Measurements from ENCODE around the gene HDC. TPM values are rescaled to one million over a fixed set of nuclear protein-coding genes. Genes with fewer than 3 reads are reported as not detected.

The HDC gene
- total RNA-seq, 2 donors from 2014 or later, result 0.31 TPM; not detected in 1

DNA sequence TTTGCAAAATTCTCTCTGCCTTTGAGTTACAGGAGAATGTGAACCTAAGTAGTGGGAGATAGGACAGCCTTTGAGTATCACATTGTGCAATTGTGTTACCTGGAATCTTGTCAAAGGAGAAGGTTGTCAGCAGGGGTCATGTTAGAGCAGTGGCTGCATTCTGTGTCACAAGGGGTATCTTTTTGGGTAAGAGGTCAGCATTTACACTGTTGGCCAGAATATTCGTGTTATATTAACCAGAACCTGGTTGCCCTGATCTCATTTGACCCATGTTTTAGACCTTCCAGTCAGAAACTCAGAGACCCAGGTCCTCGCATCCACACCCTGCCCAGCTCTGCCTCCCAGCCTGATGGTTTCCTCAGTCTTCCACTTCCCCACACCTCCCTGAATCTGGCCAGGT is 27.3 kb downstream of the HDC start:
- Histone ChIP-seq H3K4me3 (ENCODE audit: low read length) (no peak overlapping the region), H3K27ac (ENCODE audit: low read depth, low read length) (no peak overlapping the region), H3K36me3 (ENCODE audit: control insufficient read depth, insufficient read depth, low read length) (no peaks in the 10 kb centered on the region), H3K4me1 (ENCODE audit: control insufficient read depth, insufficient read depth, low read length) (no peaks in the 10 kb centered on the region), H3K27me3 (ENCODE audit: control insufficient read depth, insufficient read depth, low read length, poor library complexity, severe bottlenecking) (no peaks in the 10 kb centered on the region), H3K9ac (ENCODE audit: extremely low read depth, low read length, poor library complexity, severe bottlenecking) (no peak overlapping the region), H3K9me3 (ENCODE audit: control insufficient read depth, low read length) (no peaks in the 10 kb centered on the region)
- H3K9me3 Mint-ChIP-seq, result no peaks in the 10 kb centered on the region
- WGBS, 2 experiments (ENCODE audit: insufficient coverage in 1 of 2, insufficient read length in 1 of 2), result 94 to 100% methylated on average over 2 of the region's 2 CpGs
- TF ChIP-seq CTCF (conservative IDR thresholded peaks at IDR 0.05), result no peak
- H3K4me1 Mint-ChIP-seq, result peaks cover 18% of the 10 kb centered on the region
- no peak overlapping the region for H3K27ac Mint-ChIP-seq
- no peaks in the 10 kb centered on the region for H3K27me3 Mint-ChIP-seq (ENCODE audit: insufficient read depth)
- no peak for DNase-seq
- no peak overlapping the region for H3K4me3 Mint-ChIP-seq
- no peaks in the 10 kb centered on the region for H3K36me3 Mint-ChIP-seq (ENCODE audit: low read depth)

DNA sequence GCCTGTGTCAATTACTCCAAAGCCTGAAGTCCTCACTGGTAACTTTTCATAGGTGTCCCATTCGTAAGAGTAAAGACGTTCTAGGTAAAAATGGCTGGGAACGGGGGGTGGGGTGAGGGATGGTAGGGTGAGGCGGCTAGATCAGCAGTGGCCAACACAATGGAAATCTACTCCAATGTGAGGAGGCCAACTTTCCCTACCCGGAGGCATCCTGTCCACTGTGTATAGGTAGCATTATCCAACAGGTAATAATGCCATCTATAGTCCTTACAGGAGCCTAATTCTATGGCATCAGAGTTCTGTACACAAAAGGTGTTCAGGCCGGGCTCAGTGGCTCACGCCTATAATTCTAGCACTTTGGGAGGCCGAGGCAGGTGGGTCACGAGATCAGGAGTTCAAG is 29.1 kb downstream of the HDC start:
- no peak overlapping the region for H3K27ac Mint-ChIP-seq
- no peak overlapping the region for H3K4me3 ChIP-seq (ENCODE audit: low read length)
- peaks cover 5% of the 10 kb centered on the region for H3K4me1 ChIP-seq (ENCODE audit: control insufficient read depth, insufficient read depth, low read length)
- H3K4me1 Mint-ChIP-seq, result peaks cover 34% of the 10 kb centered on the region
- TF ChIP-seq CTCF (conservative IDR thresholded peaks at IDR 0.05), result no peak
- no peak overlapping the region for H3K27ac ChIP-seq (ENCODE audit: low read depth, low read length)
- WGBS, 2 experiments (ENCODE audit: insufficient coverage in 1 of 2, insufficient read length in 1 of 2), result 91 to 98% methylated on average over 8 to 9 of the region's 9 CpGs
- H3K9me3 ChIP-seq (ENCODE audit: control insufficient read depth, low read length), result no peaks in the 10 kb centered on the region
- H3K9ac ChIP-seq (ENCODE audit: extremely low read depth, low read length, poor library complexity, severe bottlenecking), result no peak overlapping the region
- H3K36me3 Mint-ChIP-seq (ENCODE audit: low read depth), result no peaks in the 10 kb centered on the region
- no peaks in the 10 kb centered on the region for H3K9me3 Mint-ChIP-seq
- no peak for DNase-seq
- no peaks in the 10 kb centered on the region for H3K27me3 ChIP-seq (ENCODE audit: control insufficient read depth, insufficient read depth, low read length, poor library complexity, severe bottlenecking)
- no peak overlapping the region for H3K4me3 Mint-ChIP-seq
- H3K27me3 Mint-ChIP-seq (ENCODE audit: insufficient read depth), result no peaks in the 10 kb centered on the region
- H3K36me3 ChIP-seq (ENCODE audit: control insufficient read depth, insufficient read depth, low read length), result no peaks in the 10 kb centered on the region

GRCh38 chr15:50235794-50236193 is 29.7 kb downstream of the HDC start:
- TF ChIP-seq CTCF (conservative IDR thresholded peaks at IDR 0.05), result no peak
- Histone ChIP-seq H3K9ac (ENCODE audit: extremely low read depth, low read length, poor library complexity, severe bottlenecking) (no peak overlapping the region), H3K4me1 (ENCODE audit: control insufficient read depth, insufficient read depth, low read length) (peaks cover 5% of the 10 kb centered on the region), H3K27ac (ENCODE audit: low read depth, low read length) (no peak overlapping the region), H3K4me3 (ENCODE audit: low read length) (no peak overlapping the region), H3K9me3 (ENCODE audit: control insufficient read depth, low read length) (no peaks in the 10 kb centered on the region), H3K36me3 (ENCODE audit: control insufficient read depth, insufficient read depth, low read length) (no peaks in the 10 kb centered on the region), H3K27me3 (ENCODE audit: control insufficient read depth, insufficient read depth, low read length, poor library complexity, severe bottlenecking) (no peaks in the 10 kb centered on the region)
- Mint-ChIP-seq H3K36me3 (ENCODE audit: low read depth) (no peaks in the 10 kb centered on the region), H3K9me3 (no peaks in the 10 kb centered on the region), H3K27ac (no peak overlapping the region), H3K4me3 (no peak overlapping the region), H3K27me3 (ENCODE audit: insufficient read depth) (no peaks in the 10 kb centered on the region), H3K4me1 (peaks cover 30% of the 10 kb centered on the region)
- DNase-seq, result no peak
- WGBS, 2 experiments (ENCODE audit: insufficient coverage in 1 of 2, insufficient read length in 1 of 2), result 100% methylated on average over 1 of the region's 1 CpG

All from endodermal cell (in vitro differentiated cells).